ENCODE measurements around the gene AHNAK.

AHNAK gene

GRCh38 chr11:62492586-62492985, 54.0 kb downstream of the AHNAK start:
- no peak for DNase-seq

GRCh38 chr11:62491571-62492329, 54.9 kb downstream of the AHNAK start:
- DNase-seq, result no peak

GRCh38 chr11:62489204-62489603, 57.4 kb downstream of the AHNAK start:
- DNase-seq, result no peak

- no peak for DNase-seq
Measured at GRCh38 chr11:62487738-62488551, 58.7 kb downstream of the AHNAK start.

GRCh38 chr11:62487136-62487535, 59.5 kb downstream of the AHNAK start:
- no peak for DNase-seq

- DNase-seq, result no peak
Measured at GRCh38 chr11:62484352-62484751, 62.3 kb downstream of the AHNAK start.

GRCh38 chr11:62482753-62483152, 63.9 kb downstream of the AHNAK start:
- DNase-seq, result no peak

- DNase-seq, result no peak
Measured at GRCh38 chr11:62479631-62480201, 66.9 kb downstream of the AHNAK start.

- DNase-seq, result no peak
Measured at GRCh38 chr11:62477927-62478326, 68.7 kb downstream of the AHNAK start.

- no peak for DNase-seq
Measured at GRCh38 chr11:62472063-62472884, 74.3 kb downstream of the AHNAK start.

- no peak for DNase-seq
Measured at GRCh38 chr11:62471603-62472002, 75.0 kb downstream of the AHNAK start.

GRCh38 chr11:62468577-62468976, 78.0 kb downstream of the AHNAK start:
- no peak for DNase-seq

- DNase-seq, result no peak
Measured at GRCh38 chr11:62466444-62466843, 80.2 kb downstream of the AHNAK start.

GRCh38 chr11:62464655-62465054, 82.0 kb downstream of the AHNAK start:
- no peak for DNase-seq

- DNase-seq, result no peak
Measured at GRCh38 chr11:62463121-62463542, 83.5 kb downstream of the AHNAK start.

GRCh38 chr11:62462508-62462892, 84.1 kb downstream of the AHNAK start:
- DNase-seq, result no peak

- DNase-seq, result no peak
Measured at GRCh38 chr11:62461740-62462507, 84.7 kb downstream of the AHNAK start.

GRCh38 chr11:62459080-62459479, 87.5 kb downstream of the AHNAK start:
- DNase-seq, result no peak

- no peak for DNase-seq
Measured at GRCh38 chr11:62458212-62459002, 88.2 kb downstream of the AHNAK start.

GRCh38 chr11:62457478-62457877, 89.1 kb downstream of the AHNAK start:
- DNase-seq, result no peak

- no peak for DNase-seq
Measured at GRCh38 chr11:62456630-62457029, 90.0 kb downstream of the AHNAK start.
